Body of pancreas (tissue), 4 donors: ENCODE results near the gene RPS6KB2. TPM values are rescaled to one million over a fixed set of nuclear protein-coding genes. Genes with fewer than 3 reads are reported as not detected.

ENCODE experiments used
- ATAC-seq: fragments of 150-250 bp; one replicate; pipeline ENCODE4 v1.9.1; 2016
- DNase-seq, 4 donors: peaks; one replicate each; pipeline ENCODE4 v3.0.0-alpha.2; 2019
- H3K27ac ChIP-seq, 4 donors: fragments of 200-600 bp; sonication (generic); 1 replicate in 3 of 4; 2 replicates in 1 of 4; pipeline versions ENCODE4 v1.5.1 to v1.6.1; 2016 to 2019; ENCODE audit warnings: mild to moderate bottlenecking in 1 of 4, mixed read lengths in 1 of 4, moderate library complexity in 1 of 4
- H3K27me3 ChIP-seq, 2 donors: fragments of 200-600 bp; sonication (generic); one replicate each; pipeline ENCODE4 v1.6.0; 2016; ENCODE audit warnings: mild to moderate bottlenecking in 1 of 2
- H3K36me3 ChIP-seq, 2 donors: fragments of 200-600 bp; sonication (generic); replicated peaks in 1 of 2; 2 replicates each; pipeline ENCODE4 v1.5.1; 2016; ENCODE audit warnings: low read depth in 2 of 2; ENCODE audit not compliant: insufficient read depth in 1 of 2
- H3K4me1 ChIP-seq: fragments of 200-600 bp; sonication (generic); one replicate; pipeline ENCODE4 v1.6.0; 2016
- H3K4me3 ChIP-seq, 2 donors: fragments of 200-600 bp; sonication (generic); 1 replicate in 1 of 2; 2 replicates in 1 of 2; pipeline ENCODE4 v1.5.1; 2016 to 2019
- H3K9me3 ChIP-seq, 3 donors: fragments of 200-600 bp; sonication (generic); 1 replicate in 2 of 3; 2 replicates in 1 of 3; pipeline ENCODE4 v1.5.1; 2016
- CTCF ChIP-seq, 7 experiments: fragments of 450-650 bp in 4 of 7; fragments of 200-600 bp in 3 of 7; sonication (generic) in 3 of 7; IDR thresholded peaks; one replicate each; pipeline ENCODE4 v1.5.1; 2016 to 2019; ENCODE audit warnings: antibody characterized with exemption in 7 of 7
- POLR2A ChIP-seq, 3 donors: fragments of 450-650 bp; IDR thresholded peaks; one replicate each; pipeline ENCODE4 v1.6.1; 2016; ENCODE audit warnings: antibody characterized with exemption in 3 of 3, mild to moderate bottlenecking in 2 of 3
- WGBS, 2 donors: methylation state at CpG; one replicate each; pipeline ENCODE4 v1.1.5; 2017; 5-methylcytosine and 5-hydroxymethylcytosine counted together
- intact Hi-C: fragments of 100-400 bp; cut with DNase I; formaldehyde crosslinking; loops from one replicate; pipeline ENCODE4 v1.15.1; 2023
- total RNA-seq, 2 donors: library from RNA; depleted of rRNA; stranded (reverse); fragments of >200 nt; gene quantifications; one replicate each; pipeline ENCODE4 v1.1.0, GENCODE V29; 2016

RPS6KB2 gene
- total RNA-seq, 2 donors from 2014 or later, result 34.9 to 36.1 TPM

- DNase-seq, result no peak
- 59 to 70% methylated on average over 4 to 17 of the region's 26 CpGs for WGBS, 2 donors
- Histone ChIP-seq H3K27ac (peak within 1 kb of the TSS in 2 of 4 donors; percentile 8 to 22), H3K4me1 (peaks cover 5% of the 10 kb centered on the region), H3K9me3 (no peaks in the 10 kb centered on the region), H3K4me3 (no peak within 1 kb of the TSS), H3K27me3 (no peaks in the 10 kb centered on the region), H3K36me3 (peaks cover 0 to 4% of the 10 kb centered on the region in 2 donors)
- intact Hi-C loops, result no loop called here
- no peak for TF ChIP-seq CTCF (IDR thresholded peaks at IDR 0.05)
- peak in 1 of 3 donors; percentile 33 for TF ChIP-seq POLR2A (IDR thresholded peaks at IDR 0.05)
- ATAC-seq, result no peak
Measured at GRCh38 chr11:67437082-67437808, 9.0 kb downstream of the RPS6KB2 start, which contains the start of gene PTPRCAP. Gene PTPRCAP (minus strand): TSS chr11:67437682. CDS start chr11:67437619, 63 bp downstream.

GRCh38 chr11:67437809-67438157 is 9.5 kb downstream of the RPS6KB2 start:
- Histone ChIP-seq H3K36me3 (peaks cover 0 to 2% of the 10 kb centered on the region in 2 donors), H3K27me3 (no peaks in the 10 kb centered on the region), H3K9me3 (no peaks in the 10 kb centered on the region), H3K4me3 (no peak overlapping the region), H3K27ac (no peak overlapping the region), H3K4me1 (peaks cover 11% of the 10 kb centered on the region)
- 74 to 80% methylated on average over 2 of the region's 3 CpGs for WGBS, 2 donors
- TF ChIP-seq CTCF (IDR thresholded peaks at IDR 0.05) (no peak), POLR2A (IDR thresholded peaks at IDR 0.05) (no peak)
- ATAC-seq (no peak), DNase-seq (no peak)
- intact Hi-C loops, result no loop called here

GRCh38 chr11:67438158-67438902 is 10.0 kb downstream of the RPS6KB2 start:
- H3K27ac ChIP-seq, result no peak overlapping the region
- TF ChIP-seq POLR2A (IDR thresholded peaks at IDR 0.05) (no peak), CTCF (IDR thresholded peaks at IDR 0.05) (no peak)
- no peak overlapping the region for H3K4me3 ChIP-seq
- WGBS, 2 donors, result 84 to 100% methylated on average over 1 to 39 of the region's 41 CpGs
- H3K36me3 ChIP-seq, result no peaks in the 10 kb centered on the region
- no peak for DNase-seq
- H3K4me1 ChIP-seq, result peaks cover 11% of the 10 kb centered on the region
- H3K27me3 ChIP-seq, result no peaks in the 10 kb centered on the region
- no peaks in the 10 kb centered on the region for H3K9me3 ChIP-seq
- intact Hi-C loops, result no loop called here
- no peak for ATAC-seq

- ATAC-seq (no peak), DNase-seq (peak in 2 of 4 donors; percentile 33 to 49)
- intact Hi-C loops, result no loop called here
- Histone ChIP-seq H3K9me3 (no peaks in the 10 kb centered on the region), H3K27me3 (no peaks in the 10 kb centered on the region), H3K27ac (no peak overlapping the region), H3K36me3 (no peaks in the 10 kb centered on the region), H3K4me3 (no peak overlapping the region), H3K4me1 (peaks cover 18% of the 10 kb centered on the region)
- 74 to 78% methylated on average over 18 to 31 of the region's 31 CpGs for WGBS, 2 donors
- TF ChIP-seq POLR2A (IDR thresholded peaks at IDR 0.05) (no peak), CTCF (IDR thresholded peaks at IDR 0.05) (peak in 1 of 7 experiments; percentile 9)
Measured at GRCh38 chr11:67439321-67440228, 11.3 kb downstream of the RPS6KB2 start.
